ENCODE results near the gene ALKAL2. TPM values are rescaled to one million over a fixed set of nuclear protein-coding genes. Genes with fewer than 3 reads are reported as not detected.

The ALKAL2 gene
- total RNA-seq, 2 experiments from 2014 or later, result not detected

- no peak for ATAC-seq (ENCODE audit: poor library complexity)
- no peak for TF ChIP-seq CTCF (IDR thresholded peaks at IDR 0.05)
- no peak overlapping the region for H3K4me3 Mint-ChIP-seq
- no peak overlapping the region for H3K27ac Mint-ChIP-seq
- no peaks in the 10 kb centered on the region for H3K9me3 Mint-ChIP-seq
- H3K9me3 ChIP-seq (ENCODE audit: control insufficient read depth in 1 of 2, insufficient read depth in 1 of 2, low read length in 2 of 2), result no peaks in the 10 kb centered on the region
- DNase-seq, result no peak
- peaks cover 87% of the 10 kb centered on the region for H3K36me3 ChIP-seq (ENCODE audit: insufficient read depth, low read length)
- ChIA-PET POLR2A (no interaction called here), CTCF (no interaction called here)
- no peaks in the 10 kb centered on the region for H3K27me3 Mint-ChIP-seq
- H3K4me3 ChIP-seq (ENCODE audit: low read length), result no peak overlapping the region
- H3K4me1 Mint-ChIP-seq (ENCODE audit: low read depth), result peaks cover 25% of the 10 kb centered on the region
- no peak overlapping the region for H3K27ac ChIP-seq (ENCODE audit: low read depth in 1 of 2, low read length in 2 of 2)
- H3K36me3 Mint-ChIP-seq (ENCODE audit: low read depth), result peaks cover 96% of the 10 kb centered on the region
- H3K4me1 ChIP-seq (ENCODE audit: insufficient read depth, low read length), result no peaks in the 10 kb centered on the region
- intact Hi-C loops (cut with DNase I, micrococcal nuclease), result no loop called here
- no peaks in the 10 kb centered on the region for H3K27me3 ChIP-seq (ENCODE audit: control insufficient read depth in 1 of 2, insufficient read depth in 2 of 2, low read length in 2 of 2)
Observed at GRCh38 chr2:275466-275865, 12.4 kb downstream of the ALKAL2 start.

GRCh38 chr2:274503-274902, 13.4 kb downstream of the ALKAL2 start:
- Mint-ChIP-seq H3K4me1 (ENCODE audit: low read depth) (peaks cover 34% of the 10 kb centered on the region), H3K9me3 (no peaks in the 10 kb centered on the region), H3K27me3 (no peaks in the 10 kb centered on the region), H3K36me3 (ENCODE audit: low read depth) (peaks cover 95% of the 10 kb centered on the region), H3K27ac (peak overlapping the region; percentile 12), H3K4me3 (no peak overlapping the region)
- Histone ChIP-seq H3K9me3 (ENCODE audit: control insufficient read depth in 1 of 2, insufficient read depth in 1 of 2, low read length in 2 of 2) (no peaks in the 10 kb centered on the region), H3K4me3 (ENCODE audit: low read length) (no peak overlapping the region), H3K27ac (ENCODE audit: low read depth in 1 of 2, low read length in 2 of 2) (no peak overlapping the region), H3K36me3 (ENCODE audit: insufficient read depth, low read length) (peaks cover 84% of the 10 kb centered on the region), H3K4me1 (ENCODE audit: insufficient read depth, low read length) (peaks cover 1% of the 10 kb centered on the region), H3K27me3 (ENCODE audit: control insufficient read depth in 1 of 2, insufficient read depth in 2 of 2, low read length in 2 of 2) (no peaks in the 10 kb centered on the region)
- ATAC-seq (ENCODE audit: poor library complexity), result no peak
- CTCF ChIA-PET, result no interaction called here
- no peak for TF ChIP-seq CTCF (IDR thresholded peaks at IDR 0.05)
- intact Hi-C loops (cut with DNase I, micrococcal nuclease), result no loop called here
- DNase-seq, result no peak
- POLR2A ChIA-PET, result interaction anchor here (1.1 kb wide), 1 partner anchor 16 kb away, joined by 3 read pairs; no protein-coding TSS in a partner anchor

GRCh38 chr2:273333-273732, 14.6 kb downstream of the ALKAL2 start:
- Mint-ChIP-seq H3K36me3 (ENCODE audit: low read depth) (peaks cover 90% of the 10 kb centered on the region), H3K4me3 (no peak overlapping the region), H3K27ac (no peak overlapping the region), H3K9me3 (no peaks in the 10 kb centered on the region), H3K27me3 (no peaks in the 10 kb centered on the region), H3K4me1 (ENCODE audit: low read depth) (peaks cover 45% of the 10 kb centered on the region)
- no peak for ATAC-seq (ENCODE audit: poor library complexity)
- POLR2A ChIA-PET, result interaction anchor here (1.0 kb wide), 1 partner anchor 8 kb away, joined by 3 read pairs; no protein-coding TSS in a partner anchor
- no peak for TF ChIP-seq CTCF (IDR thresholded peaks at IDR 0.05)
- intact Hi-C loops (cut with DNase I, micrococcal nuclease), result no loop called here
- no peak for DNase-seq
- Histone ChIP-seq H3K27ac (ENCODE audit: low read depth in 1 of 2, low read length in 2 of 2) (no peak overlapping the region), H3K36me3 (ENCODE audit: insufficient read depth, low read length) (peaks cover 79% of the 10 kb centered on the region), H3K9me3 (ENCODE audit: control insufficient read depth in 1 of 2, insufficient read depth in 1 of 2, low read length in 2 of 2) (no peaks in the 10 kb centered on the region), H3K4me1 (ENCODE audit: insufficient read depth, low read length) (peaks cover 7% of the 10 kb centered on the region), H3K27me3 (ENCODE audit: control insufficient read depth in 1 of 2, insufficient read depth in 2 of 2, low read length in 2 of 2) (no peaks in the 10 kb centered on the region), H3K4me3 (ENCODE audit: low read length) (no peak overlapping the region)
- CTCF ChIA-PET, result no interaction called here

All from CD4-positive, alpha-beta T cell (primary cell).